GM18498 (cell line): ENCODE measurements around the gene CIAO3.

Experiments used
- ATAC-seq: cut with Tn5 transposase; IDR thresholded peaks from one replicate; pipeline ENCODE4 v1.9.1; 2021; ENCODE audit warnings: mild to moderate bottlenecking, moderate library complexity; ENCODE audit not compliant: unreplicated experiment

The CIAO3 gene

GRCh38 chr16:679814-680624 lies 60.8 kb downstream of the CIAO3 start, which contains the start of gene STUB1:
Gene STUB1 (plus strand): TSS chr16:680410. CDS start chr16:680526, 116 bp downstream.
- ATAC-seq, result peak; percentile 40
